Nephron progenitor cell (in vitro differentiated cells): ENCODE results near the gene SLC39A8.
"Not testable (repeated sequence)": the region's sequence is repeated elsewhere in the genome, so short reads cannot be mapped to it uniquely, and the experiment has no call there.

Experiments
- DNase-seq: peaks from one replicate; pipeline ENCODE4 v3.0.0; 2021
- H3K27ac Mint-ChIP-seq: 2 replicates; pipeline ENCODE4 v1.8.0; 2021; ENCODE audit warnings: mild to moderate bottlenecking, moderate library complexity, mixed read lengths
- H3K27me3 Mint-ChIP-seq: 2 replicates; pipeline ENCODE4 v1.8.0; 2021; ENCODE audit warnings: mild to moderate bottlenecking, low read depth, mixed read lengths; ENCODE audit not compliant: poor library complexity
- H3K36me3 Mint-ChIP-seq: 2 replicates; pipeline ENCODE4 v1.8.0; 2021; ENCODE audit warnings: low read depth, mixed read lengths
- H3K4me1 Mint-ChIP-seq: 2 replicates; pipeline ENCODE4 v1.8.0; 2021; ENCODE audit warnings: mixed read lengths
- H3K4me3 Mint-ChIP-seq: 2 replicates; pipeline ENCODE4 v1.8.0; 2021; ENCODE audit warnings: mild to moderate bottlenecking, moderate library complexity, mixed read lengths
- H3K9me3 Mint-ChIP-seq: 2 replicates; pipeline ENCODE4 v1.8.0; 2021; ENCODE audit warnings: mild to moderate bottlenecking, moderate library complexity, mixed read lengths
- TF ChIP-seq, protein P1 (sequence below): fragments of 200-600 bp; sonication (generic); IDR thresholded peaks from 2 replicates; pipeline ENCODE4 v1.5.0; 2021; ENCODE audit warnings: antibody characterized with exemption

Gene SLC39A8

GRCh38 chr4:102288497-102288896 lies 56.8 kb downstream of the SLC39A8 start:
- Mint-ChIP-seq H3K36me3 (peaks cover 44% of the 10 kb centered on the region), H3K27ac (no peak overlapping the region), H3K27me3 (no peaks in the 10 kb centered on the region), H3K9me3 (peaks cover 14% of the 10 kb centered on the region), H3K4me3 (no peak overlapping the region), H3K4me1 (no peaks in the 10 kb centered on the region)
- DNase-seq: no peak
- TF ChIP-seq, protein P1, sequence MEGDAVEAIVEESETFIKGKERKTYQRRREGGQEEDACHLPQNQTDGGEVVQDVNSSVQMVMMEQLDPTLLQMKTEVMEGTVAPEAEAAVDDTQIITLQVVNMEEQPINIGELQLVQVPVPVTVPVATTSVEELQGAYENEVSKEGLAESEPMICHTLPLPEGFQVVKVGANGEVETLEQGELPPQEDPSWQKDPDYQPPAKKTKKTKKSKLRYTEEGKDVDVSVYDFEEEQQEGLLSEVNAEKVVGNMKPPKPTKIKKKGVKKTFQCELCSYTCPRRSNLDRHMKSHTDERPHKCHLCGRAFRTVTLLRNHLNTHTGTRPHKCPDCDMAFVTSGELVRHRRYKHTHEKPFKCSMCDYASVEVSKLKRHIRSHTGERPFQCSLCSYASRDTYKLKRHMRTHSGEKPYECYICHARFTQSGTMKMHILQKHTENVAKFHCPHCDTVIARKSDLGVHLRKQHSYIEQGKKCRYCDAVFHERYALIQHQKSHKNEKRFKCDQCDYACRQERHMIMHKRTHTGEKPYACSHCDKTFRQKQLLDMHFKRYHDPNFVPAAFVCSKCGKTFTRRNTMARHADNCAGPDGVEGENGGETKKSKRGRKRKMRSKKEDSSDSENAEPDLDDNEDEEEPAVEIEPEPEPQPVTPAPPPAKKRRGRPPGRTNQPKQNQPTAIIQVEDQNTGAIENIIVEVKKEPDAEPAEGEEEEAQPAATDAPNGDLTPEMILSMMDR: no peak

GRCh38 chr4:102285831-102286230 lies 59.5 kb downstream of the SLC39A8 start:
- Mint-ChIP-seq H3K27me3 (no peaks in the 10 kb centered on the region), H3K4me3 (no peak overlapping the region), H3K4me1 (no peaks in the 10 kb centered on the region), H3K27ac (no peak overlapping the region), H3K36me3 (peaks cover 28% of the 10 kb centered on the region), H3K9me3 (peaks cover 9% of the 10 kb centered on the region)
- DNase-seq: no peak
- TF ChIP-seq, protein P1: no peak

DNA sequence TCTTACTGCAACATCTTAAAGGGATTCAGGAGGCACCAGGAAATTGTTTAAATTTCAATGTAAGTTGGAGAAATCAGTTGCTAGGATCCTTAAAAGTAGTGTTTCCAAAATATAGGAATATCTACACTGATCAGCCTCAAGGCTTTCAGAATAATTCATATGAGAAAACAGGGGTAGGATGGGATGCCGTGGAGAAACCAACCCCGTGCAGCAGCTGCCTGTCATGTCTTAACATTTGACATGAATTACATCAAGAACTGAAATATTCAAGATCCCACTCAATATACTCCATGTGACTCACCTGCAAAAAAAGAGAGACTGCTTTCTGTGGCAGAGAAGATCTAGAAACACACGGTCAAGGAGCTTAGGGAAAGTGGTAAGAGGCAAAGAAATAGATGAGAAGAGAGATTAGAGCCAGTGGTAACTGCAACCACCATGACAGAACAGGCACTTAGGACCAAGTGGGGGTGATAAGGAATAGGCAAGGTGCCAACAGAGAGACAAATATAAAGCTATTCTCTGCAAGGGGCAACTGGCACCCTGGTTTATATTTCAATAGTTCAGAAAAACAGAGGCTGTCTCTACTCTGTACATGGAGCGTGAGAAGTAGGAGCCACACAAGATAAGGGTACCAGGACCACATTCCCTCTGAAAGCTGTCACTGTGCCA lies 64.0 kb downstream of the SLC39A8 start:
- Mint-ChIP-seq H3K27ac (no peak overlapping the region), H3K27me3 (no peaks in the 10 kb centered on the region), H3K4me1 (no peaks in the 10 kb centered on the region), H3K36me3 (peaks cover 37% of the 10 kb centered on the region), H3K4me3 (no peak overlapping the region), H3K9me3 (peaks cover 17% of the 10 kb centered on the region)
- TF ChIP-seq, protein P1: no peak
- DNase-seq: no peak

- not testable (repeated sequence) for H3K4me3 Mint-ChIP-seq, DNase-seq, H3K27ac Mint-ChIP-seq, H3K4me1 Mint-ChIP-seq, H3K27me3 Mint-ChIP-seq
- Mint-ChIP-seq H3K9me3 (peaks cover 36% of the 10 kb centered on the region), H3K36me3 (peaks cover 48% of the 10 kb centered on the region)
These were observed 72.0 kb downstream of the SLC39A8 start for GRCh38 chr4:102273317-102273716.

- Mint-ChIP-seq H3K9me3 (peaks cover 32% of the 10 kb centered on the region), H3K4me3 (no peak overlapping the region), H3K36me3 (peaks cover 46% of the 10 kb centered on the region), H3K4me1 (no peaks in the 10 kb centered on the region), H3K27me3 (no peaks in the 10 kb centered on the region), H3K27ac (no peak overlapping the region)
- TF ChIP-seq, protein P1: no peak
- no peak for DNase-seq
These were observed 73.0 kb downstream of the SLC39A8 start for GRCh38 chr4:102272318-102272717.

DNA sequence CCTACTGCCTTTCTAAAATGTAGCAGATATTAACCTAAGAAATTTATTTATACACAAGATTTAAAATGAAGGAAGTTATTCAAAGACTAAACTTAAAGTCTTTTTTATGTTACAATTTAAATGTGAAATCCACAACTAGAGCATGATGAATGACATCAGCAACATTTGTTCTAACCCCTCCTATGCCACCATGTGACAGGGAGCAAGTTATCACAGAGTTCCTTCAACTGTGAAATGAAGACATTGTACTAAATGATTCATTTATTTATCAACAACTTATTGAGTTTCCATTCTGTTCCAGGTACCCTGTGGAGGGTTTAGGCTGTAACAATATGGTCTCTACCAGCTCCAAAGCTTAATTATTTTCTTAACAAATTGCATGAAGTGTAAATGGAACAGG lies 76.9 kb downstream of the SLC39A8 start:
- H3K4me3 Mint-ChIP-seq: no peak overlapping the region
- peaks cover 10% of the 10 kb centered on the region for H3K36me3 Mint-ChIP-seq
- no peak for DNase-seq
- TF ChIP-seq, protein P1: no peak
- H3K4me1 Mint-ChIP-seq: no peaks in the 10 kb centered on the region
- H3K27me3 Mint-ChIP-seq: no peaks in the 10 kb centered on the region
- no peaks in the 10 kb centered on the region for H3K9me3 Mint-ChIP-seq
- no peak overlapping the region for H3K27ac Mint-ChIP-seq
